CD8-positive, alpha-beta memory T cell (primary cell): ENCODE measurements around the gene NPHP4. TPM values are rescaled to one million over a fixed set of nuclear protein-coding genes. Genes with fewer than 3 reads are reported as not detected.
A peak's percentile ranks its signal among the peaks of the same experiment; 100 is the strongest.

Experiments used
- CTCF ChIA-PET: fragments of 350-600 bp; sonication (Branson Sonifier 250); formaldehyde crosslinking; loops from one replicate; lab custom pipeline; 2021; ENCODE audit warnings: antibody characterized with exemption; lab: Charles Lee
- POLR2A ChIA-PET: fragments of 350-600 bp; sonication (Branson Sonifier 250); formaldehyde crosslinking; loops from one replicate; lab custom pipeline; 2021; ENCODE audit warnings: antibody characterized with exemption; lab: Charles Lee
- DNase-seq, 5 donors: peaks; one replicate each; pipeline versions ENCODE4 v3.0.0 to v3.0.0-alpha.2; 2020 to 2022; ENCODE audit warnings: mixed read lengths in 1 of 5
- H3K27ac ChIP-seq: one replicate; pipeline ENCODE4 v1.7.0; 2013; ENCODE audit warnings: low read depth, mild to moderate bottlenecking, low read length, moderate library complexity
- H3K27me3 ChIP-seq: 2 replicates; pipeline ENCODE4 v1.7.0; 2013; ENCODE audit warnings: low read length, mild to moderate bottlenecking; ENCODE audit not compliant: insufficient read depth, poor library complexity, severe bottlenecking
- H3K36me3 ChIP-seq: 2 replicates; pipeline ENCODE4 v1.7.0; 2013; ENCODE audit warnings: mild to moderate bottlenecking, low read length, moderate library complexity; ENCODE audit not compliant: insufficient read depth
- H3K4me1 ChIP-seq: 2 replicates; pipeline ENCODE4 v1.7.0; 2013; ENCODE audit warnings: mild to moderate bottlenecking, low read length, moderate library complexity; ENCODE audit not compliant: insufficient read depth
- H3K4me3 ChIP-seq: 2 replicates; pipeline ENCODE4 v1.7.0; 2013; ENCODE audit warnings: mild to moderate bottlenecking, low read length
- H3K9me3 ChIP-seq: 2 replicates; pipeline ENCODE4 v1.7.0; 2013; ENCODE audit warnings: mild to moderate bottlenecking, low read length
- H3K27ac Mint-ChIP-seq, 8 donors: one replicate each; pipeline ENCODE4 v1.8.0; 2020 to 2021; ENCODE audit warnings: mixed read lengths in 8 of 8, mild to moderate bottlenecking in 6 of 8, inconsistent platforms in 3 of 8, moderate library complexity in 3 of 8
- H3K27me3 Mint-ChIP-seq, 2 donors: one replicate each; pipeline ENCODE4 v1.8.0; 2020 to 2021; ENCODE audit warnings: mixed read lengths in 2 of 2, mild to moderate bottlenecking in 1 of 2, moderate library complexity in 1 of 2
- H3K36me3 Mint-ChIP-seq, 3 donors: one replicate each; pipeline ENCODE4 v1.8.0; 2020 to 2021; ENCODE audit warnings: mixed read lengths in 3 of 3, inconsistent platforms in 1 of 3, mild to moderate bottlenecking in 1 of 3
- H3K4me1 Mint-ChIP-seq, 3 donors: one replicate each; pipeline ENCODE4 v1.8.0; 2020 to 2021; ENCODE audit warnings: mixed read lengths in 3 of 3, inconsistent platforms in 1 of 3, mild to moderate bottlenecking in 1 of 3
- H3K4me3 Mint-ChIP-seq, 7 donors: one replicate each; pipeline ENCODE4 v1.8.0; 2020 to 2021; ENCODE audit warnings: mixed read lengths in 7 of 7, mild to moderate bottlenecking in 6 of 7, moderate library complexity in 4 of 7, inconsistent platforms in 2 of 7
- H3K9me3 Mint-ChIP-seq, 5 donors: one replicate each; pipeline ENCODE4 v1.8.0; 2020 to 2022; ENCODE audit warnings: mixed read lengths in 5 of 5, mild to moderate bottlenecking in 3 of 5, moderate library complexity in 2 of 5, inconsistent platforms in 1 of 5
- polyA plus RNA-seq: library from polyadenylated mRNA; unstranded; fragments of 300-500 nt; fragmentation: Illumina TruSeq; gene quantifications from one replicate; pipeline ENCODE4 v1.2.3, GENCODE V29; 2021
- total RNA-seq, 2 experiments: library from RNA; stranded (reverse); gene quantifications; one replicate each; pipeline ENCODE4 v1.2.3, GENCODE V29; 2021

NPHP4 gene
- total and polyA plus RNA-seq, 3 experiments from 2014 or later, result 1.2 to 11.5 (median 11.2) TPM

GRCh38 chr1:5844442-5844841 lies 147.8 kb downstream of the NPHP4 start:
- H3K27me3 ChIP-seq, result no peaks in the 10 kb centered on the region
- CTCF ChIA-PET, result no interaction called here
- H3K27ac Mint-ChIP-seq, result no peak overlapping the region
- H3K4me1 Mint-ChIP-seq, result no peaks in the 10 kb centered on the region
- peaks cover 2 to 7% of the 10 kb centered on the region in 2 donors for H3K27me3 Mint-ChIP-seq
- H3K9me3 ChIP-seq, result no peaks in the 10 kb centered on the region
- H3K36me3 Mint-ChIP-seq, result no peaks in the 10 kb centered on the region
- POLR2A ChIA-PET, result no interaction called here
- no peak overlapping the region for H3K4me3 Mint-ChIP-seq
- H3K4me1 ChIP-seq, result no peaks in the 10 kb centered on the region
- peak in 1 of 5 donors; percentile 19 for DNase-seq
- H3K36me3 ChIP-seq, result no peaks in the 10 kb centered on the region
- no peaks in the 10 kb centered on the region for H3K9me3 Mint-ChIP-seq
- no peak overlapping the region for H3K4me3 ChIP-seq
- no peak overlapping the region for H3K27ac ChIP-seq

GRCh38 chr1:5843521-5844096 lies 148.6 kb downstream of the NPHP4 start:
- no peak overlapping the region for H3K4me3 Mint-ChIP-seq
- no peaks in the 10 kb centered on the region for H3K36me3 Mint-ChIP-seq
- Histone ChIP-seq H3K9me3 (no peaks in the 10 kb centered on the region), H3K4me3 (no peak overlapping the region), H3K27ac (no peak overlapping the region), H3K27me3 (no peaks in the 10 kb centered on the region), H3K36me3 (no peaks in the 10 kb centered on the region), H3K4me1 (no peaks in the 10 kb centered on the region)
- H3K27me3 Mint-ChIP-seq, result peaks cover 2 to 7% of the 10 kb centered on the region in 2 donors
- POLR2A ChIA-PET, result no interaction called here
- CTCF ChIA-PET, result no interaction called here
- H3K4me1 Mint-ChIP-seq, result no peaks in the 10 kb centered on the region
- no peak for DNase-seq
- H3K9me3 Mint-ChIP-seq, result no peaks in the 10 kb centered on the region
- H3K27ac Mint-ChIP-seq, result peak overlapping the region in 1 of 8 donors; percentile 3

- H3K4me1 Mint-ChIP-seq, result no peaks in the 10 kb centered on the region
- H3K36me3 Mint-ChIP-seq, result no peaks in the 10 kb centered on the region
- DNase-seq, result no peak
- no peak overlapping the region for H3K4me3 Mint-ChIP-seq
- Histone ChIP-seq H3K27me3 (no peaks in the 10 kb centered on the region), H3K4me3 (no peak overlapping the region), H3K36me3 (no peaks in the 10 kb centered on the region), H3K27ac (no peak overlapping the region), H3K9me3 (no peaks in the 10 kb centered on the region), H3K4me1 (no peaks in the 10 kb centered on the region)
- no peaks in the 10 kb centered on the region for H3K9me3 Mint-ChIP-seq
- H3K27ac Mint-ChIP-seq, result peak overlapping the region in 1 of 8 donors; percentile 58
- peaks cover 2 to 7% of the 10 kb centered on the region in 2 donors for H3K27me3 Mint-ChIP-seq
- CTCF ChIA-PET, result no interaction called here
- POLR2A ChIA-PET, result no interaction called here
Observed at GRCh38 chr1:5842679-5843078, 149.5 kb downstream of the NPHP4 start.

- Mint-ChIP-seq H3K36me3 (no peaks in the 10 kb centered on the region), H3K4me3 (no peak overlapping the region), H3K4me1 (no peaks in the 10 kb centered on the region), H3K27me3 (peaks cover 5 to 10% of the 10 kb centered on the region in 2 donors), H3K27ac (no peak overlapping the region), H3K9me3 (no peaks in the 10 kb centered on the region)
- H3K36me3 ChIP-seq, result no peaks in the 10 kb centered on the region
- H3K4me1 ChIP-seq, result no peaks in the 10 kb centered on the region
- DNase-seq, result peak in 1 of 5 donors; percentile 10
- CTCF ChIA-PET, result no interaction called here
- POLR2A ChIA-PET, result no interaction called here
- no peak overlapping the region for H3K4me3 ChIP-seq
- H3K27me3 ChIP-seq, result no peaks in the 10 kb centered on the region
- no peaks in the 10 kb centered on the region for H3K9me3 ChIP-seq
- H3K27ac ChIP-seq, result no peak overlapping the region
Observed at GRCh38 chr1:5840551-5841001, 151.6 kb downstream of the NPHP4 start.

- Histone ChIP-seq H3K9me3 (no peaks in the 10 kb centered on the region), H3K27ac (no peak overlapping the region), H3K36me3 (no peaks in the 10 kb centered on the region), H3K4me1 (no peaks in the 10 kb centered on the region), H3K27me3 (no peaks in the 10 kb centered on the region), H3K4me3 (no peak overlapping the region)
- Mint-ChIP-seq H3K36me3 (no peaks in the 10 kb centered on the region), H3K9me3 (no peaks in the 10 kb centered on the region), H3K27ac (no peak overlapping the region), H3K4me3 (no peak overlapping the region), H3K27me3 (peaks cover 5 to 9% of the 10 kb centered on the region in 2 donors), H3K4me1 (no peaks in the 10 kb centered on the region)
- CTCF ChIA-PET, result no interaction called here
- POLR2A ChIA-PET, result no interaction called here
- DNase-seq, result peak in 1 of 5 donors; percentile 27
Observed at GRCh38 chr1:5839881-5840550, 152.2 kb downstream of the NPHP4 start.

- Histone ChIP-seq H3K4me1 (no peaks in the 10 kb centered on the region), H3K4me3 (no peak overlapping the region), H3K27me3 (no peaks in the 10 kb centered on the region), H3K36me3 (no peaks in the 10 kb centered on the region), H3K9me3 (no peaks in the 10 kb centered on the region), H3K27ac (no peak overlapping the region)
- DNase-seq, result peak in 1 of 5 donors; percentile 9
- no peaks in the 10 kb centered on the region for H3K36me3 Mint-ChIP-seq
- H3K4me1 Mint-ChIP-seq, result no peaks in the 10 kb centered on the region
- H3K27me3 Mint-ChIP-seq, result peaks cover 5 to 9% of the 10 kb centered on the region in 2 donors
- H3K4me3 Mint-ChIP-seq, result no peak overlapping the region
- H3K27ac Mint-ChIP-seq, result no peak overlapping the region
- CTCF ChIA-PET, result no interaction called here
- POLR2A ChIA-PET, result no interaction called here
- no peaks in the 10 kb centered on the region for H3K9me3 Mint-ChIP-seq
Observed at GRCh38 chr1:5839161-5839880, 152.9 kb downstream of the NPHP4 start.

GRCh38 chr1:5837976-5838653 lies 154.1 kb downstream of the NPHP4 start:
- Mint-ChIP-seq H3K4me3 (no peak overlapping the region), H3K9me3 (no peaks in the 10 kb centered on the region), H3K27ac (no peak overlapping the region), H3K4me1 (no peaks in the 10 kb centered on the region), H3K27me3 (peaks cover 5 to 9% of the 10 kb centered on the region in 2 donors), H3K36me3 (no peaks in the 10 kb centered on the region)
- Histone ChIP-seq H3K27me3 (no peaks in the 10 kb centered on the region), H3K9me3 (no peaks in the 10 kb centered on the region), H3K4me1 (no peaks in the 10 kb centered on the region), H3K4me3 (no peak overlapping the region), H3K36me3 (no peaks in the 10 kb centered on the region), H3K27ac (no peak overlapping the region)
- POLR2A ChIA-PET, result no interaction called here
- CTCF ChIA-PET, result no interaction called here
- no peak for DNase-seq
